Kidney (tissue), 14 donors: ENCODE results near the gene WNK2. TPM values are rescaled to one million over a fixed set of nuclear protein-coding genes. Genes with fewer than 3 reads are reported as not detected.

Experiments
- DNase-seq, 5 donors: peaks; one replicate each; pipeline ENCODE4 v3.0.0-alpha.2; 2013 to 2020
- FAIRE-seq: peaks from 2 replicates; lab custom pipeline; 2012; peaks lifted over from hg19 to GRCh38; lab: Jason Lieb, UNC
- H3K27ac ChIP-seq, 2 donors: one replicate each; pipeline ENCODE4 v1.7.0; 2013; ENCODE audit warnings: low read depth in 2 of 2, low read length in 2 of 2, inconsistent platforms in 1 of 2
- H3K27me3 ChIP-seq: one replicate; pipeline ENCODE4 v1.7.1; 2013; ENCODE audit warnings: low read length, inconsistent platforms; ENCODE audit not compliant: control insufficient read depth, insufficient read depth
- H3K36me3 ChIP-seq, 3 donors: one replicate each; pipeline versions ENCODE4 v1.7.0 to v1.7.1; 2013; ENCODE audit warnings: low read length in 3 of 3, control low read depth in 1 of 3, inconsistent platforms in 1 of 3; ENCODE audit not compliant: insufficient read depth in 3 of 3, control insufficient read depth in 2 of 3
- H3K4me1 ChIP-seq, 3 donors: one replicate each; pipeline versions ENCODE4 v1.7.0 to v1.7.1; 2013; ENCODE audit warnings: low read length in 3 of 3, inconsistent platforms in 1 of 3, low read depth in 1 of 3; ENCODE audit not compliant: control insufficient read depth in 2 of 3, insufficient read depth in 2 of 3
- H3K4me3 ChIP-seq, 3 donors: one replicate each; pipeline versions ENCODE4 v1.7.0 to v1.8.1; 2013; ENCODE audit warnings: low read length in 3 of 3, control low read depth in 1 of 3, inconsistent platforms in 1 of 3
- H3K9ac ChIP-seq, 3 donors: one replicate each; pipeline versions ENCODE4 v1.7.0 to v1.7.1; 2013; ENCODE audit warnings: low read length in 3 of 3, control low read depth in 1 of 3, inconsistent platforms in 1 of 3
- H3K9me3 ChIP-seq, 3 donors: one replicate each; pipeline versions ENCODE4 v1.7.0 to v1.7.1; 2013; ENCODE audit warnings: low read length in 3 of 3, control low read depth in 1 of 3, inconsistent platforms in 1 of 3; ENCODE audit not compliant: control insufficient read depth in 2 of 3, insufficient read depth in 1 of 3
- intact Hi-C: fragments of 100-400 bp; cut with DNase I; formaldehyde crosslinking; loops from one replicate; pipeline ENCODE4 v1.11.1; 2022
- polyA plus RNA-seq: library from polyadenylated mRNA; stranded (reverse); fragments of 350-450 nt; fragmentation: Illumina TruSeq; extraction: RNeasy Lipid Tissue Mini Kit (QIAGEN cat#74804); gene quantifications from one replicate; pipeline ENCODE4 v1.2.3, GENCODE V29; 2014; ENCODE audit warnings: low read depth, low replicate concordance; ENCODE audit not compliant: insufficient read depth
- total RNA-seq: library from RNA; stranded (reverse); fragmentation: NEBNext Ultra II Directional; extraction: Animal tissue kit (Norgen Biotek cat#: 25700); gene quantifications from one replicate; pipeline ENCODE4 v1.2.1, GENCODE V29; 2021
- TF ChIP-seq, protein P1 (sequence below): IDR thresholded peaks from 3 replicates; pipeline ENCODE4 v1.5.1; 2012; ENCODE audit warnings: mild to moderate bottlenecking, moderate library complexity, borderline replicate concordance; ENCODE audit not compliant: insufficient read depth; ENCODE audit errors: extremely low read depth
- donor health status: control.
- donor health status: control.
- donor health status: control.
- donor health status: control.
- donor health status: control.
- donor health status: DM: yes; HTN: yes; CAD: no.
- donor health status: Normal renal cell carcinoma (clear cell type).

The WNK2 gene
- total and polyA plus RNA-seq, 2 donors from 2014 or later: 1.5 to 4.8 TPM

DNA sequence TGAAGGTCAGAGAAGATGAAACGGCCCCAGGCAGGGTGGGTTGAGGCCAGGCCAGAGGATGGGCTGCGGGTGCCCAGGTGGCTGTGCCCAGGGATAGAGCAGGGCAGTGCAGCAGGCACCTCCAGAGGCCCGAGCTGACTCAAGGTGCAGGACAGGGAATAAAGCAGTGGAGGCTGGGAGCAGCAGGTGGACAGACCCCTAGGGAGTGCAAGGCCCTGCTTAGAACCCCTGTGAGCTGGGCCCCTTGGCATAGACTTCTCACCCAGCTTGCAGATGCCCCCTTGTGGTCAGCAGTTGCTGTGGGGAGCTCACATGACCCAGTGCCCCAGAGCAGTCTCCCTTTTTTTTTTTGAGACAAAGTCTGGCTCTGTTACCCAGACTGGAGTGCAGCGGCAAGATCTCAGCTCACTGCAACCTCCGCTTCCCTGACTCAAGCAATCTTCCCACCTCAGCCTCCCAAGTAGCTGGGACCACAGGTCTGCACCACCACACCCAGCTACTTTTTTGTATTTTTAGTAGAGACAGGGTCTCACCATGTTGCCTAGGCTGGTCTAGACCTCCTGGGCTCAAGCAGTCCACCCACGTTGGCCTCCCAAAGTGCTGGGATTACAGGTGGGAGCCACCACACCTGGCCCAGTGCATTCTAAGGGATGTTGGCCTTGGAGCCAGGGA lies 118.8 kb downstream of the WNK2 start:
- H3K4me3 ChIP-seq: no peak overlapping the region
- FAIRE-seq: no peak
- H3K27ac ChIP-seq: no peak overlapping the region
- intact Hi-C loops: loop anchor here (10.0 kb wide), 1 partner anchor 128 kb away; no protein-coding TSS in a partner anchor
- peak; percentile 45 to 70 (median 51) for DNase-seq
- no peak overlapping the region for H3K9ac ChIP-seq
- H3K9me3 ChIP-seq: no peaks in the 10 kb centered on the region
- no peaks in the 10 kb centered on the region for H3K4me1 ChIP-seq
- TF ChIP-seq, protein P1, sequence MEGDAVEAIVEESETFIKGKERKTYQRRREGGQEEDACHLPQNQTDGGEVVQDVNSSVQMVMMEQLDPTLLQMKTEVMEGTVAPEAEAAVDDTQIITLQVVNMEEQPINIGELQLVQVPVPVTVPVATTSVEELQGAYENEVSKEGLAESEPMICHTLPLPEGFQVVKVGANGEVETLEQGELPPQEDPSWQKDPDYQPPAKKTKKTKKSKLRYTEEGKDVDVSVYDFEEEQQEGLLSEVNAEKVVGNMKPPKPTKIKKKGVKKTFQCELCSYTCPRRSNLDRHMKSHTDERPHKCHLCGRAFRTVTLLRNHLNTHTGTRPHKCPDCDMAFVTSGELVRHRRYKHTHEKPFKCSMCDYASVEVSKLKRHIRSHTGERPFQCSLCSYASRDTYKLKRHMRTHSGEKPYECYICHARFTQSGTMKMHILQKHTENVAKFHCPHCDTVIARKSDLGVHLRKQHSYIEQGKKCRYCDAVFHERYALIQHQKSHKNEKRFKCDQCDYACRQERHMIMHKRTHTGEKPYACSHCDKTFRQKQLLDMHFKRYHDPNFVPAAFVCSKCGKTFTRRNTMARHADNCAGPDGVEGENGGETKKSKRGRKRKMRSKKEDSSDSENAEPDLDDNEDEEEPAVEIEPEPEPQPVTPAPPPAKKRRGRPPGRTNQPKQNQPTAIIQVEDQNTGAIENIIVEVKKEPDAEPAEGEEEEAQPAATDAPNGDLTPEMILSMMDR: peak; percentile 52
- no peaks in the 10 kb centered on the region for H3K27me3 ChIP-seq
- no peaks in the 10 kb centered on the region for H3K36me3 ChIP-seq

DNA sequence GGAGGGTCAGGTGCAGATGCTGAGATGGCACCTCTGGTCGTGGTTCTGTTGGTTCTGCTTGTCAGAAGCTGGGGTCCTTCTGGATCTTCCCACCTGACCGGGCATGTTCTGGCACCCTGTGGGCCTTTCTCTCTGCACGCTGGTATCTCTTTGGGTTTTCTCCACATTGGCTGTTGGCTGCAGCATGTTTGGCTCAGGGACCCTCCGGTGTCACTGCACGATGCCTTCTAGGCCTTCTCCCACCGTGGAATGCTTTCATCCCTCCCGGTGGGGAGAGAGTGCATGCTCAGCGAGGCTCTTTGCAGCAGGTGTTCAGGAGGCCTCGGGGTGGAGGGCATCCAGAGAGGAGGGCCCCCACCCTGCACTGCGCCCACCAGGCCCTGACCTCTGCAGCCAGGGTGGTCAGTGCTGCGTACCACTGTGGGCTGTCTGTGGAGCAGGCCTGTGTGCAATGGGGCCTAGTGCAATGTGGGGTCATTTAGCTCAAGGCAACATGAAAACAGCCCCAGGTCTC lies 119.4 kb downstream of the WNK2 start:
- no peak overlapping the region for H3K9ac ChIP-seq
- intact Hi-C loops: loop anchor here (10.0 kb wide), 1 partner anchor 129 kb away; no protein-coding TSS in a partner anchor

GRCh38 chr9:93303806-93304573 lies 120.1 kb downstream of the WNK2 start:
- no peaks in the 10 kb centered on the region for H3K9me3 ChIP-seq
- no peak overlapping the region for H3K27ac ChIP-seq
- H3K9ac ChIP-seq: no peak overlapping the region
- no peak for FAIRE-seq
- TF ChIP-seq, protein P1: no peak
- H3K4me1 ChIP-seq: no peaks in the 10 kb centered on the region
- DNase-seq: peak in 2 of 5 donors; percentile 21 to 65
- no peaks in the 10 kb centered on the region for H3K27me3 ChIP-seq
- intact Hi-C loops: loop anchor here (10.0 kb wide), 1 partner anchor 129 kb away; no protein-coding TSS in a partner anchor
- H3K36me3 ChIP-seq: no peaks in the 10 kb centered on the region
- no peak overlapping the region for H3K4me3 ChIP-seq

More for the DNA sequence above, 119.4 kb downstream of the WNK2 start:
- H3K4me3 ChIP-seq: no peak overlapping the region
- no peaks in the 10 kb centered on the region for H3K27me3 ChIP-seq
- FAIRE-seq (no peak), DNase-seq (peak in 2 of 5 donors; percentile 22 to 56)
- no peaks in the 10 kb centered on the region for H3K9me3 ChIP-seq
- no peaks in the 10 kb centered on the region for H3K4me1 ChIP-seq
- no peak overlapping the region for H3K27ac ChIP-seq
- H3K36me3 ChIP-seq: no peaks in the 10 kb centered on the region
- TF ChIP-seq, protein P1: no peak
